Gastroesophageal sphincter (tissue), 3 donors: Measurements from ENCODE around the gene KIF1A.

Experiments
- CTCF ChIP-seq, 4 experiments: fragments of 200-600 bp in 2 of 4; fragments of 450-650 bp in 2 of 4; sonication (generic) in 1 of 4; IDR thresholded peaks; one replicate each; pipeline ENCODE4 v1.5.1; 2017 to 2019; ENCODE audit warnings: antibody characterized with exemption in 4 of 4, mild to moderate bottlenecking in 2 of 4, moderate library complexity in 2 of 4
- POLR2A ChIP-seq, 2 donors: fragments of 450-650 bp; IDR thresholded peaks; one replicate each; pipeline ENCODE4 v1.6.1; 2017; ENCODE audit warnings: antibody characterized with exemption in 2 of 2, mild to moderate bottlenecking in 2 of 2, moderate library complexity in 1 of 2

DNA sequence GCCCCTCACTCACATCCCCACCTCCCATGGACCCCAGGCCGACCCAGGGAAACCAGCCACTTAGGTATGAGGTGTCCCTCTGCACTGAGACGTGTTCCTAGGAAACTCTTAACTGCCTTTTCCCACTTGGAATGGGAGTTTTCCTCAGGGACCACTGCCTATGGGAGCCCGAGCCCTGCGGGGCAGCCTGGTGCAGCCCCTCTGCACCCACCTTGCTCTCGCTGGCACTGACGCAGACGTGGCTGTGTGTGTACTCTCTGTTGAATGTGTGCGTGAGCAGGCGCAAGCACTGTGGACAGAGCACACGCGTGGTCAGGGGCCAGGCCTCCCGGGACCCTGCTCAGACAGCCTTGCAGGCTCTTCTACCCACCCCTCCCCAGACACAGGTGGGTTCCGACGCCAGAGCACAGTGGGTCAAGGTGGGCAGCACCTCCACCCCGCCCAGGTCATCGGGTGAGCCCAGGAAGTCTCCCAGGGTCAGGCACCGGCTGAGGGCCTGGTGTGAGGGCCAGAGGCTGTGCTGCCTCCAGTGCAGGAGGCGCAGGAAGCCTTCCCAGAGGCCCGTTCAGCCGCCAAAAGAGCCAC, 98.3 kb downstream of the KIF1A start:
- TF ChIP-seq CTCF (IDR thresholded peaks at IDR 0.05) (no peak), POLR2A (IDR thresholded peaks at IDR 0.05) (no peak)
